Measurements from ENCODE around the gene C5orf15. TPM values are rescaled to one million over a fixed set of nuclear protein-coding genes. Genes with fewer than 3 reads are reported as not detected.

The C5orf15 gene
- total RNA-seq, 1 experiment from 2014 or later: 28.8 TPM

- no peak for TF ChIP-seq REST (IDR thresholded peaks at IDR 0.05; ENCODE audit: low read depth)
Measured at GRCh38 chr5:133907075-133907474, 61.4 kb downstream of the C5orf15 start (continued).

GRCh38 chr5:133906303-133906702 lies 62.1 kb downstream of the C5orf15 start:
- H3K9me3 ChIP-seq (ENCODE audit: control insufficient read depth in 1 of 2, insufficient read depth in 1 of 2, low read depth in 1 of 2, low read length in 2 of 2): no peaks in the 10 kb centered on the region

More at GRCh38 chr5:133906303-133906702, 62.1 kb downstream of the C5orf15 start:
- CTCF ChIA-PET: no interaction called here
- POLR2A ChIA-PET: no interaction called here
- ATAC-seq: no peak
- H3K9me2 ChIP-seq (ENCODE audit: insufficient read depth): no peaks in the 10 kb centered on the region
- H3K4me2 ChIP-seq (ENCODE audit: low read length): no peak overlapping the region
- RAD21 ChIA-PET (ENCODE audit: low non-redundant PET in 1 of 2, low total read pairs in 2 of 2, uncharacterized antibody in 2 of 2, unreplicated experiment in 2 of 2): no interaction called here
- no peaks in the 10 kb centered on the region for H3K36me3 ChIP-seq (ENCODE audit: control insufficient read depth in 1 of 2, insufficient read depth in 2 of 2, low read length in 2 of 2)
- DNase-seq (ENCODE audit: low read depth, low spot score): no peak
- no peaks in the 10 kb centered on the region for H3K27me3 ChIP-seq (ENCODE audit: insufficient read depth, low read length)
- no peaks in the 10 kb centered on the region for H3K4me1 ChIP-seq (ENCODE audit: control insufficient read depth in 1 of 2, insufficient read depth in 2 of 2, low read length in 2 of 2)
- H4K20me1 ChIP-seq (ENCODE audit: insufficient read depth): no peaks in the 10 kb centered on the region
- no peak overlapping the region for H3K4me3 ChIP-seq (replicated peaks in 1 of 2; ENCODE audit: low read depth in 1 of 2, low read length in 2 of 2)
- no TSS peak for BruUV-seq (replicated peaks)
- H3K9ac ChIP-seq (ENCODE audit: low read length): no peak overlapping the region
- intact Hi-C loops (cut with micrococcal nuclease): no loop called here
- H3K27ac ChIP-seq (ENCODE audit: low read depth, low read length): no peak overlapping the region
- H3K79me2 ChIP-seq (ENCODE audit: insufficient read depth, low read length): no peaks in the 10 kb centered on the region
- H2AFZ ChIP-seq (ENCODE audit: low read depth, low read length, poor library complexity, severe bottlenecking): no peak overlapping the region
- TF ChIP-seq ZFX (IDR thresholded peaks at IDR 0.05): no peak
- no peak for TF ChIP-seq TCF7L2 (IDR thresholded peaks at IDR 0.05; ENCODE audit: borderline replicate concordance, extremely low read depth, insufficient read depth, insufficient read length)
- TF ChIP-seq ZBTB33 (IDR thresholded peaks at IDR 0.05; ENCODE audit: extremely low read depth, insufficient replicate concordance, low read length): no peak
- no peak for TF ChIP-seq SIN3A (IDR thresholded peaks at IDR 0.05; ENCODE audit: low read depth)
- TF ChIP-seq EGR1 (IDR thresholded peaks at IDR 0.05; ENCODE audit: low read depth): no peak
- no peak for TF ChIP-seq EZH2phosphoT487 (IDR thresholded peaks at IDR 0.05; ENCODE audit: borderline replicate concordance)

Other genes with a start within 250 kb of the C5orf15 start
- gene VDAC1, start 36.4 kb upstream of the C5orf15 start, total RNA-seq (2021; ENCODE audit: unreplicated experiment): 269 TPM
- gene TCF7, start 146.1 kb upstream of the C5orf15 start, total RNA-seq (2021; ENCODE audit: unreplicated experiment): 17.8 TPM
- 245 TPM for gene SKP1, start 208.3 kb upstream of the C5orf15 start, total RNA-seq (2021; ENCODE audit: unreplicated experiment)

All from HCT116 (cell line).